ENCODE results near the gene PLEKHG3.

GRCh38 chr14:64741200-64741599, 37.0 kb downstream of the PLEKHG3 start:
- TF ChIP-seq CTCF (conservative IDR thresholded peaks at IDR 0.05; ENCODE audit: low read depth in 2 of 2) (no peak), EZH2 (IDR thresholded peaks at IDR 0.05; ENCODE audit: low read depth, unreplicated experiment) (no peak), REST (IDR thresholded peaks at IDR 0.05; ENCODE audit: unreplicated experiment) (no peak), POLR2AphosphoS5 (IDR thresholded peaks at IDR 0.05; ENCODE audit: low read depth) (no peak), EZH2phosphoT487 (IDR thresholded peaks at IDR 0.05; ENCODE audit: unreplicated experiment) (no peak), CREB1 (CRISPR knock-in tag; IDR thresholded peaks at IDR 0.05; ENCODE audit: low read depth) (no peak), ZNF114 (CRISPR knock-in tag; IDR thresholded peaks at IDR 0.05) (no peak), JUNB (IDR thresholded peaks at IDR 0.05; ENCODE audit: unreplicated experiment) (no peak), ZNF331 (CRISPR knock-in tag; IDR thresholded peaks at IDR 0.05; ENCODE audit: low read depth) (no peak), NANOG (IDR thresholded peaks at IDR 0.05; ENCODE audit: borderline replicate concordance) (no peak)
